IPS-20b (cell line): ENCODE measurements around the gene PRRT1B.
A peak's percentile ranks its signal among the peaks of the same experiment; 100 is the strongest.

Source experiments
- H3K27ac ChIP-seq: one replicate; pipeline ENCODE4 v1.5.1; 2013; ENCODE audit warnings: low read length
- H3K27me3 ChIP-seq: 2 replicates; pipeline ENCODE4 v1.6.1; 2013; ENCODE audit warnings: mild to moderate bottlenecking, low read length, inconsistent platforms; ENCODE audit not compliant: insufficient read depth
- H3K36me3 ChIP-seq: 2 replicates; pipeline ENCODE4 v1.6.1; 2013; ENCODE audit warnings: low read depth, mild to moderate bottlenecking, inconsistent platforms, low read length, moderate library complexity; ENCODE audit not compliant: insufficient read depth
- H3K4me1 ChIP-seq: 2 replicates; pipeline ENCODE4 v1.6.1; 2013; ENCODE audit warnings: mild to moderate bottlenecking, control low read depth, inconsistent platforms, low read length, moderate library complexity; ENCODE audit not compliant: insufficient read depth
- H3K4me3 ChIP-seq: 2 replicates; pipeline ENCODE4 v1.5.1; 2013; ENCODE audit warnings: mild to moderate bottlenecking, low read length, inconsistent platforms
- H3K9ac ChIP-seq: 2 replicates; pipeline ENCODE4 v1.6.1; 2013; ENCODE audit warnings: low read depth, mild to moderate bottlenecking, inconsistent platforms, low read length, moderate library complexity
- H3K9me3 ChIP-seq: 2 replicates; pipeline ENCODE4 v1.6.1; 2013; ENCODE audit warnings: mild to moderate bottlenecking, low read depth, low read length, inconsistent platforms; ENCODE audit not compliant: insufficient read depth

Gene PRRT1B

DNA sequence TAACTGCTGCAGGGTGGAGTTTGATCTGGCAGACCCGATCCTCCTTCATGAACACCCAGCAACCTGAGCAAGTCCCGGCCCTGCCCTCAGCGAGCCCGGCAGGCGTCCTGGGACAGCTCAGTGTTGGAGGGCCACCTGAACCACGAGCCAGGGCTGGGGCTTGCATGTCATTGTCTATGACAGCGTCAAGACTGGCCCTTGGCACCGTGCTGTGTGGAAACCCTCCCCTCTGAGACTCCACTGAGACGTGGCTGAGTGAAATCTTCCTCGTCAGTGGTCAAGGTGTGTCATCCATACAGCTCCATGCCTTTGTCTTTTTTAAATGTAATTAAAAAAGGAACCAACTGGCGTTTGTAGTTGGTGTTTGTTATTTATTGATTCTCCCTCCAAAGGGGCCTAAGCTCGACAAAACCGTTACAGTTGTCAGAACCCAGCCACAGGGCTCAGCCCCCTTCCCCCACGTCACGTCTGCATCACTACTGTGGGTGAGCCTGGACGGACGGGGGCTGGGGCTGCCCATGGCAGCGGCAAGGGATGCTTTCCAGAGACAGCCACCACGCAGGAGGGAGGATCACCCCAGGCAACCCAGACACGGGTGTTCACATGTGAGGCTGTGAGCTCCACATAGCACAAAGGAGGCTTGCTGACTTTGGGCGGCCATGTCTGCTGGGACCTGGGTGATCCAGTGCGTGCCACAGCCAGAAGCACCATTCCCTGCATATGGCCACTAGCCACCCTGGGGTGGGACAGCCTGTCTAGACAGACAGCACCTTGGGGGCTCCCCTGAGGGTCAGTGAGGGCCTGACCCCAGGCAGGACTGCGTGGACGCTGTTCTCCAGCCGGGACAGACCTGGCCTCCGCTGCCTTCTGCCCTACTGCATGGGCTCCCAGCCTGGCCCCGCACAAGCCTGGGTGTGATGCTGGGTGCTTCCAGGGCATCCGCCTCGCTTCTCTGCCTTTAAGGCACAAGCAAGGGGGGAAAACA is 21.6 kb upstream of the PRRT1B start:
- no peaks in the 10 kb centered on the region for H3K27me3 ChIP-seq
- H3K4me1 ChIP-seq = no peaks in the 10 kb centered on the region
- H3K27ac ChIP-seq = no peak overlapping the region
- H3K9ac ChIP-seq = no peak overlapping the region
- H3K36me3 ChIP-seq = peaks cover 97% of the 10 kb centered on the region
- no peaks in the 10 kb centered on the region for H3K9me3 ChIP-seq
- H3K4me3 ChIP-seq = no peak overlapping the region

DNA sequence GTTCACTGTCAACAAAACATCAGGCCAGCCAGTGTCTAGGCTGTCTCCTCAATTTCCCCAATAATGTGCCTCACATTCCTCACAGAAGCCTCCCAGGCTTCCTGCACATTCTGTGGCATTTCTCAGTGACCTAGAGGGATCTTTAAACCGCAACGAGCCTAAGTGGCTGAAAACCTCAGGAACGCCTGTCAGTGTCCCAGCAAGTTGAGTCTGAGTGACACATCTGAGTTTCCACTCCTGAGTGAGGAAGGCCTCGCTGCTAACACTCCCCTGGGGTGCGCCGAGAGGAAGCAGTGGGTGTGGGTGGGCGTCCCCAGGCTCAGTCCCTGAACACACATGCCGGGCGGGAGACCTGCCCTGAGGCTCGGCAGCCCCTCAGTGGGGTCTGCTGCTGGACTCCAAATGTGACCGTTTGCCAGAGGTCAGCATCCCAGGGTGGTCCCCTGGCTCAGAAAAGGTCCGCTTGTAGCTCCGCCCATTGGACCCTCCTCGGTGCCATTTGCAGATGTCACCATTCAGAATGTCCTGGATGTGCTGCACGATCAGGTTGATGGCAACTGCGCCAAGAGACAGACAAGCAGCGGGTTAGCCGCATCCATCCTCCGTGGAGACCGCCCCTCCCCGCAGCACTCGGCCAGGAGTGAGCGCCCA is 20.5 kb upstream of the PRRT1B start:
- Histone ChIP-seq H3K4me1 (no peaks in the 10 kb centered on the region), H3K4me3 (no peak overlapping the region), H3K36me3 (peaks cover 97% of the 10 kb centered on the region), H3K9me3 (no peaks in the 10 kb centered on the region), H3K27me3 (no peaks in the 10 kb centered on the region), H3K9ac (no peak overlapping the region), H3K27ac (no peak overlapping the region)

DNA sequence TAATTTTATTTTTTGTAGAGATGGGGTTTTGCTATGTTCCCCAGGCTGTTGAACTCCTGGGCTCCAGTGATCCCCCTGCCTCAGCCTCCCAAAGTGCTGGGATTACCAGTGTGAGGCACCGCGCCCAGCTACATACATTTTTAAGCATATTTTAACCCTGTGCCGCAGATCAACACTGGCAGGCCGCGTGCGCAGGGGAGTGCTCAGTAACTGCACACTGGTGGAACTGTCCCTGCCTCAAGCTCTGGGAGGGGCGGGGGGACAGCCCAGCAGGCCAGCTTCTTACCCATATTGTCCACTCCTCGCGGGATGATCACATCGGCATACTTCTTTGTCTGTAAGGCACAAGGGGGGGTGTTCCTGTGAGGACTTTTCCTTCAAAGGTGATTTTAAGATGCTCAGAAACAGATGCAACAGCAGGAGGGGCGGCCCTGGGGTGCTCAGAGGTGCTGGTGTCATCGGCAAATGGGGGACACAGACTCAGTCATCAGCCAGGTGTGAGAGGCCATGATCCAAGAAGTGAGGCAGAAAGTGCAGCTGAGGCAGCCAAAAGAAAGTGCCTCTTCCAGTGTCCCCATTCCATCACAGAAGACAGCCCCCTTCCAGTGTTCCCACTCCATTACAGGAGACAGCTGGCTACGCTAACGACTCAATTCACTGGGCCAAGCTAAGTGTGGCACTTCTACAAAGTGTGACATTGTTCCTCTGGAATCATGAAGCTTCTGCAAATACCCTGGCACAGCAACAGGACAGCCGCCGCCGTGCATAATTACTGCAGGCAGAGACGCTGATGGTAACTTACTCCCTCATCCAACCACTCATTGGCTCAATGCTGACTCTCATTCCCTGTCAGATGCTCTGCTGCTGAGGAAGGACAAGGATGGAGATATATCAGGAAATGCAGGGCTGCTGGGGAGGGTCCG is 19.4 kb upstream of the PRRT1B start:
- no peaks in the 10 kb centered on the region for H3K27me3 ChIP-seq
- no peak overlapping the region for H3K4me3 ChIP-seq
- H3K36me3 ChIP-seq = peaks cover 89% of the 10 kb centered on the region
- H3K9ac ChIP-seq = no peak overlapping the region
- no peaks in the 10 kb centered on the region for H3K9me3 ChIP-seq
- H3K4me1 ChIP-seq = 0 out of 2 replicates have a peak, but pooled peaks cover 2% of the 10 kb centered on the region
- no peak overlapping the region for H3K27ac ChIP-seq

DNA sequence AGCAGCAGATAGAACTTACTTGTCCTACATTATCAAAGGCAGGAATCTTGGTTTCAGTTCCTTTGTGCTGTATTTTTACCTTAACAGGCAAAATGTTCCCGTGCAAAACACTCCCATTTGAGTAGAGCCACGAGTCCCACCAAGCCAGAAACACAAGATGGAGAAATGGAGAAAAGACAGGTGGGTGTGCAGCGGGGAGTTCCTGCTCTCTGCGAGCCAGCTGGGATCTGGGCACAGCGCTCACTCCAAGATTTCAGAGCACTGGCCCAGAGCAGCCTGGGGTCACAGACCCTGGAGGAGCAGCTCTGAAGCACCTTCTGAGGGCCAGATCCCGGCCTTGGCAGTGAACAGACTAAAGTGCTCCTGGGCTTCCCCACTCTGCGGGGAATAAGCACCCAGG is 17.1 kb upstream of the PRRT1B start:
- Histone ChIP-seq H3K4me3 (no peak overlapping the region), H3K4me1 (0 out of 2 replicates have a peak, but pooled peaks cover 2% of the 10 kb centered on the region), H3K36me3 (peaks cover 66% of the 10 kb centered on the region), H3K27ac (no peak overlapping the region), H3K9me3 (no peaks in the 10 kb centered on the region), H3K27me3 (no peaks in the 10 kb centered on the region), H3K9ac (no peak overlapping the region)

DNA sequence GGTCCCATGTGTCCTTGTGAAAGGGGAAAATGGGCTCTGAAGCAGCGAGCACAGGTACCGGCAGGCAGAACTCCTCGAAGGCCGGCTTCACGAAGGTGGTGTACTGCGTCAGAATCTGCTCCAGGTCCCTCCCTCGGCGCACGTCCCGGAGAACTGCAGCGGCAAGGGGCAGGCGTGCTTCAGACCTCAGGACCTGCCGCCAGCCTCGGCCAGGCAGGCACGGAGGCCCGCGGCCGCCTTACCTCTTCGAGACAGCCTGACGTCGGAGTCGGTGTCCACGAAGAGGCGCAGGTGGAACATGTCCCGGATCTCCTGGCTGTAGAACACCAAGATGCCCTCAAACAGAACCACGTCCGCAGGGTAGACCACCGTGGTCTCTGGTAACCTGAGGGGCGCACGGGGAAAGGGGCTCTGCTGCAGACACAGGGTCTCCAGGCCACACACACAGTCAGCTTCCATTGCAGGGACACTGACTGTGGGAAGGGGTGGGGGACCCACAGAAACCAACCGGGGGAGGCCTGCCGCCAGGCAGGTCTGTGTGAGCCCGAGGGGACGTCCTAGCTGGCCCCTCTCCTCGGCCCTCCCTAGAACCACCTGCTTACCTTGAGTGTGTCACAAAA is 16.3 kb upstream of the PRRT1B start:
- no peak overlapping the region for H3K9ac ChIP-seq
- H3K9me3 ChIP-seq = no peaks in the 10 kb centered on the region
- 0 out of 2 replicates have a peak, but pooled peaks cover 2% of the 10 kb centered on the region for H3K4me1 ChIP-seq
- H3K4me3 ChIP-seq = no peak overlapping the region
- no peaks in the 10 kb centered on the region for H3K27me3 ChIP-seq
- H3K36me3 ChIP-seq = peaks cover 61% of the 10 kb centered on the region
- no peak overlapping the region for H3K27ac ChIP-seq

DNA sequence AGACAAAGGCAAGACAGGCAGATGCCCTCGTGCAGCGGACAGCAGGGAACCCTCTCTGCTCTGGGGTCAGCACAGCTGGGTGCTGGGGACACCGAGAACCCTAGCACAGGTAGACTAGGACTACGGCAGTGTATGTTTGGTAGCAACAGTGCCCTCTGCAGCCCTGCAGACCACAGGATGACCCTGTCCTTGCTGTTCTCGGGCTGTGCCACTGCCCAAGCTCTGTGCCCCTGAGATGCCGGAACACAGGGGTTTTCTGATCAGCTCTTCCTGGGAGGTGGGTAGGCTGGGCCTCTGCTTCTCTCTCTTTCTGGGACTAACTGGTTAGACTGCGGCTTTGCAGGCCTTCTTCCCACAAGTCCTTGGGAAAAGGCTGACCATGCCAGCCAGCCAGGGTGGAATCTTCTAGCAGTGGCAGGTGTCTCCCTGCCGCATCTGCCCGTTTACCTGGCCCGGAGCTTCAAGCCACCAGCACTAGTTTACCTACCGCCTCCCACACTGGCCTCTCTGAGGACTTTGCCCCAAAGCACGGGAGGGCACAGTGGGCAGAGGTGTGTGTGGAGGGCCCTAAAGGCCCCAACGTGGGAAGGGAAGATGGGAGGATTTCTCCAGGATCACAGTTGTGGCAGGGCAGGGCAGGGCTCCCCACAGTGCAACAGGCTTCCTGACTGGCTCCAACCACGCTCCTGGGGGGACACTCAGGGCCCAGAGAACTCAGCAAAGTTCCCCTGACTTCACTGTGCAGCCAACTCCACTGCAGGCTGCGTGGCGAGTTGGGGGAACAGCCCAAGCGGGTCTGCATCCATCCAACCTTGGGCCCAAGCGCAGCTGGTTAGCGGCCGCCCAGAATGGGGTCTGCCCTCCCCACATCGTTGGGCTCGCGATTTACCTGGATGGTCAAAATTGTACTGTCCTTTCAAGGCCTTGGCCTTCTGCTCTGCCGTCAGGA is 15.5 kb upstream of the PRRT1B start:
- Histone ChIP-seq H3K4me1 (0 out of 2 replicates have a peak, but pooled peaks cover 2% of the 10 kb centered on the region), H3K4me3 (peak overlapping the region; percentile 71), H3K27ac (no peak overlapping the region), H3K9ac (peak overlapping the region; percentile 66), H3K27me3 (no peaks in the 10 kb centered on the region), H3K9me3 (no peaks in the 10 kb centered on the region), H3K36me3 (peaks cover 52% of the 10 kb centered on the region)

DNA sequence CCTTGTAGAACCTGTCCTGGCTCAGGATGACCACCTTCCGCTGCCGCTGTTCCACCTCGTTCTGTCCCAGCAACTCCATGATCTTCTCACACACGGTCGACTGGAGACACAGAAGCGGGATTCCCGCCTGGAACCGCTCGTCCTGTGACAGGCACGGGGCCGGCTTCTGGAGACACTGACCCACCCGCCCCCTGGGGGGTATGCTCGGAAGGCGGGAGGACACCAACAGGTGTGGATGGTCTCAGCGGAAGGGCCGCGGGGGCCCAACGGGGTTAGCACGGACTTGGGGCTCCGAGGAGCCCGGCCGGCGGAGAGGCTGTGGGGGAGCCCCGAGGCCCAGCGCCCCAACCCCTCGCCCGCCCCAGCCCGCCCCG is 14.8 kb upstream of the PRRT1B start:
- H3K9me3 ChIP-seq = no peaks in the 10 kb centered on the region
- H3K4me3 ChIP-seq = peak overlapping the region; percentile 71
- H3K27ac ChIP-seq = no peak overlapping the region
- no peaks in the 10 kb centered on the region for H3K27me3 ChIP-seq
- peaks cover 46% of the 10 kb centered on the region for H3K36me3 ChIP-seq
- 0 out of 2 replicates have a peak, but pooled peaks cover 2% of the 10 kb centered on the region for H3K4me1 ChIP-seq
- peak overlapping the region; percentile 66 for H3K9ac ChIP-seq

DNA sequence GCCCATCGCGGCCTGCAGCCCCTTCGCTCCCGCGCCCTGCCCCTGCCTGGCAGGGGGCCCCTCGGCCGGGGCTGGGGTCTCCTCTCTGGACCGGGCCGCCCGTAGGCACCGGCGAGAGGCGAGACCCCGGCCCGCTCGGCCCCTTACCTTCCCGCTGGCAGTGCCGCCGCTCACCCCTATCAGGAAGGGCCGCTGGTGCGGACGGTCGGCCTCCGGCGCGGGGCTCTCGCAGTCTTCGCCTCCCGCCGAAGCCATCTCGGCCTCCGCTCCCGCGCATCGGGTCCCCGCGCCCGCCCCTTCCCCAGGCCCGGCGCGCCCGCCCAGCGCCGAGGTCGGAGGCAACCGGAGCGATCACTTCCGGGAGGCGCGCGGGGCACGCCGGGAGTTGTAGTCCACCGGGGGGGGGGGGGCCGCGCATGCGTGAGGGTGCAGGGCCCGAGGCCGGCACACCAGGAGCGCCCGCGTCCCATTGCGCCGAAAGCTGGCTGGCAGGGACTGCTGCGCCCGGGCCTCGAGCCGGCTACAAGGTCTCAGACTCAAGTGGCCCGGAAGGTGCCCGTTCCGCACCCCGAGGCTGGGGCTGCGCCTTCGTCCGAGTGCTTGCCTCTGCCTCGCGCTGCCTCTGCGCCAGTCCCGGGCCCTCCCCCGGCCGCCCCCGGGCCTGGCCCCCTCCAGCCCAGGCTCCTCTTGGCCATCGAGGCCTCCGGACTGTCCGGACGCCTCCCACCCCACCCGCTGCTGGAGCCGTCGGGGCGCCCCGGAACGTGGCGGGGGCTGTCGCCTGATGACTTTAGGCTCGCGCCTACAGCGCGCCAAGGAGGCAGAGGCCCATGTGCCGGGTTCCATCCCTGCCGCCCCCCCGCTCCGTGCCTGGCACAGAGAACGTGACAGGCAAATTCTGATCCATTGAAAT is 14.1 kb upstream of the PRRT1B start, which contains the start of gene UCK1:
UCK1 (minus strand) TSS at position 344 of the 913 bp plus-strand sequence; CDS start at position 255, 89 bp downstream.
- Histone ChIP-seq H3K27me3 (no peaks in the 10 kb centered on the region), H3K27ac (no peak within 1 kb of the TSS), H3K9ac (peak within 1 kb of the TSS; percentile 66)

DNA sequence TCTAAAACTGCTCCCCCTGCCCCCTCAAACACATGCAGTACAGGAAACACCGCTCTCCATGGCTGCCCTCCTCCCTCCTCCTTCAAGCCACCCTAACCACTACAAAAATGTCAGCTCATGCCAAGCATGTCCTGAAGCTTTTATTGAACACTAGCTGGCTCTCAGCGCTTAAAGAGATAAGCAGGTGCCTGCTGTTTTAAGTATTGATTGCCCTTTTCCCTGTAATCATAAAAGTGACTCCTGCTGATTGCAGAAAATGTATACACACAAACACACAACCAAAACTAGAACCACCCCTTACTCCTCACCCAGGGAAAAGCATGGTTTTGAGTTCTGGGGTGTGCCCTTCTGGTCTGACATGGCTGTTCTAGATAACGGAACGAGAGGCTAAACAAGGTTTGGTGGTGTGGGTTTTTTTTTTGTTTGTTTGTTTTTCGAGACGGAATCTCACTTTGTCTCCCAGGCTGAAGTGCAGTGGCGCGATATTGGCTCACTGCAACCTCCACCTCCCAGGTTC is 10.5 kb upstream of the PRRT1B start:
- H3K27me3 ChIP-seq = no peaks in the 10 kb centered on the region
- no peak overlapping the region for H3K4me3 ChIP-seq
- H3K9ac ChIP-seq = no peak overlapping the region
- 0 out of 2 replicates have a peak, but pooled peaks cover 2% of the 10 kb centered on the region for H3K4me1 ChIP-seq
- H3K36me3 ChIP-seq = peaks cover 3% of the 10 kb centered on the region; the same call in 1 of the 2 replicates
- no peak overlapping the region for H3K27ac ChIP-seq
- H3K9me3 ChIP-seq = peaks cover 10% of the 10 kb centered on the region; the same call in 1 of the 2 replicates

More for the DNA sequence above, 14.1 kb upstream of the PRRT1B start, which contains the start of gene UCK1:
- Histone ChIP-seq H3K4me1 (0 out of 2 replicates have a peak, but pooled peaks cover 2% of the 10 kb centered on the region), H3K4me3 (peak within 1 kb of the TSS; percentile 71), H3K9me3 (no peaks in the 10 kb centered on the region), H3K36me3 (peaks cover 39% of the 10 kb centered on the region)
